LoVo (cell line): ENCODE results near the gene PRMT7.

Source experiments
- DNase-seq: peaks from one replicate; pipeline ENCODE4 v3.0.0-alpha.2; 2016; ENCODE audit warnings: low spot score

Gene PRMT7

DNA sequence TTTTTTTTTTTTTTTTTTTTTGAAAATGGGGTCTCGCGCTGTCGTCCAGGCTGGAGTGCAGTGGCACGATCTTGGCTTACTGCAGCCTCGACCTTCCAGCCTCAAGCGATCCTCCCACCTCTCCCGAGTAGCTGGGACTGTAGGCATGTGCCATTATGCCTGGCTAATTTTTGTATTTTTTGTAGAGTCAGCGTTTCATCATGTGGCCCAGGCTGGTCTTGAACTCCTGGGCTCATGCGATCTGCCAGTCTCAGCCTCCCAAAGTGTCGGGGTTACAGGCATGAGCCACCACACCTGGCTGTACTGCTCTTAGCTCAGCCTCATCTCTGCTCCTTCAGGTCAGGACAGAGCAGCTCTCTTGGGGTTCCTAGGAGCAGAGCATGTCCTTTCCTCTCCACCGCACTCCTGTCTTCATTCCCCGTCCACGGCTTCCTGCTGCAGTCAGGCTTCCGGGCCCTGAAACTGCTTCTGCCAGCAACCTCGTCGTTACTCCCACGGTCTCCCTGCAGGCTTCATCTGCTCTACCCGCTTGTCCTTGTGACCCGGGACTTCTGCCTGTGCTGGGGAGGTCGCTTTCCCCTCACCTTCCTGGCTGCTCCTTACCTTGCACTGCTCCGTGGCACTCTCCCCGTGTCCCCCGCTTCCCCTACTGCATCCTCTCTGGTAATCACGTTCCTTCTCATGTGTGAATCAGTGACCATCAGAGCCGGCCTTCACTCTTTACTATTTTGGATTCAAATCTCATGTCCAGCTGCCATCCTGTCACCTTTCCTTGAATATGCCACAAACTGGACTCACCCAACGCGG is 38.0 kb downstream of the PRMT7 start:
- DNase-seq = no peak

DNA sequence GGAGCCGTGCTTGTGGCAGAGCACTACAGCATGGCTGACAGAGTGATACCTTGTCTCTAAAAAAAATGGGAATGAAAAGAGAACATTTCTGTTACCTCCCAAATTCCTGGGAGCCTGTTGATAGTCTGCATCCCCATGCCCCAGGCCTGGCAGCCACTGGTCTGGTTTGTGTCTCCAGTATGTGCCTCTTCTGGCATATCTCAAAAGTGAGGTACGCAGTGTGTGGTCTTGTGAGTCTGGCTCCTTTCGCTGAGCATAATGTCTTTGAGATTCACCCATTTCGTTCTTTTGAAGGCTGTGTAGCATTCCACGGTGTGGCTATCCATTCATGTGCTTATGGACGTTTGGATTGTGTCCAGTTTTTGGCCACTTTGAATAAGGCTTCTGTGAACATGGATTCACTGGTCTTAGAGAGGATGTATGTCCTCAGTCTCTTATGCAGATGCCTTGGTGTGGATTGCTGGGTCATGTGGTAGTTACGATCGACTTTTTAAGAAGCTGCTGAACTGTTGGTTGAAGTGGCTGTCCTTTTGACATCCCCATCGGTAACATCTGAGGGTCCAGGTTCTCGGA is 39.1 kb downstream of the PRMT7 start:
- DNase-seq = no peak

DNA sequence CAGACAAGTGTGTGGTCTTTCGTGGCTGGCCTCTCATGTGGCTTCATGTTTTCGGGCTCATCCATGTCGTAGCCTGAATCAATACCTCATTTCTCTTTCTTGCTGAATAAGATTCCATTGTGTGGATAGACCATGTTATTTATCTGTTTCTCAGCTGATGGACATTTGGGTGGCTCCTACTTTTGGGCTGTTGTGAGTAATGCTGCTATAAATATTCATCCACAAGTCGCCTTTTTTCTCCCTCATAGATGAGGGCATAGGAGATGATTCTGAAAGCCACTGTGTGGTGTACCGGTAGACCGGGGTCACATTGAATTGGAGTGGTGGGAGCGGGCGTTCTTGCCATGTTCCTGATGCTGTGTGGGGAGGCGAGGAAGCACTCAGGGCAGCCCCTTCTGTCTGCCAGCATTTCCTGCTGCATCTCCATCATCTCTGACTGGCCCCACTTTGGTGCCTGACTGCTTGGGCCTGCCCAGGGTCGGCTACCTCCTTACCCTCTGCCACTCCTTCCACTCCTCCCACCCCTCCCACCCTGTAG is 40.1 kb downstream of the PRMT7 start:
- no peak for DNase-seq

DNA sequence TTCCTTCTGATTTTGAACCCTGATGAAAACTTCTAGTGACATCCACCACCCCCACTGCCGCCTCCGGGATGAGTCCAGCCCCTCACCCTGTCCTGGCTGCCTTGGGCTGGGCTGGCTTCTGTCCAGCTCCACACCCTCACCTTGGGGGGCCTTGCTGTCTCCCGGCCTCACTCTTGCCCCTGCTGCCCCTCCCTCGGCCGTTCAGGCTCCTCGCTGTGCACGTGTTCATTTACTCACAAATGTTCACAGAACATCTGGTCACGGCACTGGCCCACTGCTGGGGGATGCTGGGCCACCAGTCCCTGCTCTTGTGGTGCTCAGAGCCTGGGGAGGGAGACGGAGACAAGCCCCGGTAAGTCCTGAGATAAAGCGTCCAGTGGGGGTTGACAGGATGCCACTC is 40.6 kb downstream of the PRMT7 start:
- DNase-seq = no peak

DNA sequence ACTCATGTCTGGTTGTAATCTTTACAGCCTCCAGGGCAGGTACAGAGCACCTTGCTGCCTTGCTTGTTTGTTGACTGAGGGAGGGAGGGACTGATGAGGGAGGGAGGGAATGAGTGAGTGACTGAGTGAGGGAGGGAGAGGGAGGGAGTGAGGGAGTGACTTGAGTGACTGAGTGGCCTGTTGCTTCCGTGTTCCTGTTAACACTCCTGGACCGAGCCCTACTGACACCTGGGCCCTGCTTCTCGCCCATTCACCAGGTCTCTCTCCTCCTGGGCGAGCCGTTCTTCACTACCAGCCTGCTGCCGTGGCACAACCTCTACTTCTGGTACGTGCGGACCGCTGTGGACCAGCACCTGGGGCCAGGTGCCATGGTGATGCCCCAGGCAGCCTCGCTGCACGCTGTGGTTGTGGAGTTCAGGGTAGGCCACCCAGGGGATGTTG is 41.2 kb downstream of the PRMT7 start:
- no peak for DNase-seq

DNA sequence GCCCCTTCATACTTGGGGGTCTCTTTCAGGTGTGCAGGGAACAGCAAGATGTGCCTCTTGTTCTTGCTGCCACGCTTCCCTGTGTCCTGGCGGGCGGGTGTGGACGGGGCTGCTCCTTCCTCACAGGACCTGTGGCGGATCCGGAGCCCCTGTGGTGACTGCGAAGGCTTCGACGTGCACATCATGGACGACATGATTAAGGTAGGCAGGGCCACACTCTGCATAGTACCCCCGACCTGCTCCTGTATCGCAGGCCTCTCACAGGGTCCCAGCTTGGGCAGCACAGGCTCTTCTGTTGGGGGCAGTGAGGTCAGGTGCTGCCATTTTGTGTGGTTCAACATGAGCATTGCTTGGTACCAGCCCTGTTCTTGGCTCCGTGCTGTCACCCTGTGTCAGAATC is 42.5 kb downstream of the PRMT7 start:
- no peak for DNase-seq

DNA sequence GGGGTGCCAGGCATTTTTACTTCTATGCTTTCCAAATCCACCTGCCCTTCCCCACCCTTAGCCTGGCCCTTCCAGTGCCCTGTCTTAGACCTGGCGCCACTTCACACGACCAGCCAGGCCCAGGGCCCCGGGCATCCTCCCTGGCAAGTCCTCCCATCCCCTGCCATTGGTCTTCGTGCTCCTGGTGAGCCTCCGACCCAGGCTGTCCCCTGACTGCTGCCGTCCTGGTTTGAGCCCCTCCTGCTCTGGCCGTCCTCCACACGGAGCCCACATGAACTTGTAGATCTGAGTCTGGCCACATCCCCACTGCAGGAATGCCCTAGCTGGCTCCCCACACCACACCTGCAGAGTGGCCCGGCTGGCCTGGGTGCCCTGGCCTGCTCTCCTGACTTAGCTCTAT is 44.0 kb downstream of the PRMT7 start:
- no peak for DNase-seq

DNA sequence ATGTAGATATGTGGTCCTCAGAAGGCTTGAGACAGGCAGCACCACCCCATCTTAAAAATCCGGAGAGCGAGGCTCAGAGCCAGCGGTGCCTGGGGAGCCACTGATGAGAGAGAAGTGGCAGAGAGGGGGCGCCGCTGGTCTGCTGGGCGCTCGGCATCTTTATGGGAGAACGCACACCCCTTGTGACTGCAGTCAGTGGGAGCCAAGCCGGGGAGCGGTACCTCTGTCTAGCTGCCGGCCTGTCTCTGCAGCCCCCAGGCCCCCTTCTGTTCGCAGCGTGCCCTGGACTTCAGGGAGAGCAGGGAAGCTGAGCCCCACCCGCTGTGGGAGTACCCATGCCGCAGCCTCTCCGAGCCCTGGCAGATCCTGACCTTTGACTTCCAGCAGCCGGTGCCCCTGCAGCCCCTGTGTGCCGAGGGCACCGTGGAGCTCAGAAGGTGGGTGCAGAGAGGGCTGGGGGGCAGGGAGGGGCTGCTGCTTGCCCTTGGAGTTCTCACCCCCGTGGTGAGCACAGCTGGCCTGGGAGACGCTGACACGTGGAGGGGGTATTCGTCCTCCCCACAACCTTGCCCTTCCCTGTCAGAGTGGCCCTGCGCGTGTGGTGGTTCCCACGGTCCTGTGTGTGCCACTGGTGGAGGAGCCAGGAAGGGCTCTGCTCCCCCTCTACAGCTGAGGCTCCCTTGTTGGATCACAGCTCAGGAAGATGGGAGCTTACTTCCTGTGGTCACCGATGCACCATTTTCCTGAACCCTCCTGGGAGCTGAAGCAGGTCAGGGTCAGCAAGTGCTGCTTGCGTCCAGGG is 44.8 kb downstream of the PRMT7 start:
- DNase-seq = no peak

DNA sequence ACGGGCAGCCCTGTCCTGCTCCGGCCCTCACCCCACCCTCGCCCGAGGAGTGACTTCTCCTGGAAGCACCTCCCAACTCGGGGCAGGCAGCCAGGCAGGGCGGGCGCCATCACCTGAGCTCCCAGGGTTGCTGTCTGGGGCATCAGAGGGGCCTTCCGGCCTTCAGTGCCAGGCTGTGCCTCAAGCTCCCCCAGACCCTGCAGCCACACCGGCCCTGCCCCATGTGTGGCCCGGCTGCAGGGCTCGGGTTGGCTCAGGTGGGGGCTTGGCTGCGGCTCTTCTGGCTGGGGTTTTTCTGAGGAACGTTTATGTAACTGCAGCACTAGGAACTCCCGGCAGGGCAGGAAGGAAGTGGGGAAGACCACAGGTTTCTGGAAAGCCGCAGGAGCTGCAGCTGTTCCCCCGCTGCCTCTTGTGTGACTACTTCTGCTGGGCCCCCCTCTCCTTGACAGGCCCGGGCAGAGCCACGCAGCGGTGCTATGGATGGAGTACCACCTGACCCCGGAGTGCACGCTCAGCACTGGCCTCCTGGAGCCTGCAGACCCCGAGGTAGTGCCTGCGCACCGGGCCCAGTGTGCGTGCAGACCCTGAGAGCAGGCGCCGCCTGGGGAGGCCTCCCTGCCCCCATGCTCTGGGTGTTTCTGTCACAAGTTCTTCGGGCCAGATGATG is 45.6 kb downstream of the PRMT7 start:
- no peak for DNase-seq

DNA sequence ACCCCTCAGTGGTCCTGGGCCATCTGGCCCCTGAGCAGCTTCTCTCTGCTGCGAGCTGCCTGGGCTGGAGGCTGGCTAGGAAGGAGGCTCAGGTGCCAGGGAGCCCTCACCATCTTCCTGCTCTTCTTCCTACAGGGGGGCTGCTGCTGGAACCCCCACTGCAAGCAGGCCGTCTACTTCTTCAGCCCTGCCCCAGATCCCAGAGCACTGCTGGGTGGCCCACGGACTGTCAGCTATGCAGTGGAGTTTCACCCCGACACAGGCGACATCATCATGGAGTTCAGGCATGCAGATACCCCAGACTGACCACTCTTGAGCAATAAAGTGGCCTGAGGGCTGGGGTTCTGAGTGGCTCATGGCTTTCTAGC is 46.1 kb downstream of the PRMT7 start:
- DNase-seq = no peak

DNA sequence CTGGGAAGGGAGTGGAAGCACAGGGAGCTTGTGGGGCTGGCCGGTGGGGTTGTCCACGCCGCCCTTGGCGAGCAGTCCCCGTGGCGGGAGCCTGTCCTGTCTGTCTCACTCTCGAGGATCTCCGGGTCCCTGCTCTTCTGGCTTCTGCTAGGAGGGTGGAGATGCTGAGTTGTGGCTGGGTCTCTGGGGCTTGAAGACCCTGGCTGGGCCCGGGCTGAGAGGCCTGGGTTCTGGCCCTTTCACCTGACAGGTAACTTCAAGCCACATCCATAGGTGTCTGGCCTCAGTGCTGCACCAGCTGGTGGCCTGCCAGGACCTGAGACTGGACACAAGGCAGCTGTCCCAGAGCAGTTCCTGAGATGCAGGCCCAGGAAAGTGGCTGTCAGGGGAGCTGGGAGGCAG is 46.7 kb downstream of the PRMT7 start:
- no peak for DNase-seq

DNA sequence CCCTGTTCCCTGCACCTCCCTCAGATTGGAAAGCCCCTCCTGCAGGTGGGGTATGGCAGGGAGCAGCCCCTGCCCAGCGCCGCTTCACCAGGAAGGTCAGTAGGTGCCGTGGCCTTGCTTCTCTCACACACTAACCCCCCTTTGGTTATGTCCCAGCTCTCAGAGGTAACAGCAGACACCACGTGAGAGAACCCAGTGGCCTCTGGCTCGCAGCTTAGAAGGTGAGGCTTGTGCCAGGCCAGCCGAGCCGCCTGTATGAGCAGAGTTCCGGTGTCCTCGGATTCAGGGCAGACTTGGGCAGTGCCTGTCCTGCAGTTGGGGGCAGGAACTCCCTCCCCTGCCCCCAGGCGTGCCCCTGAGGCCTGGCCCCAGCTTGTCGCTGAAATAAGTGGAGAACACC is 47.1 kb downstream of the PRMT7 start:
- DNase-seq = no peak

DNA sequence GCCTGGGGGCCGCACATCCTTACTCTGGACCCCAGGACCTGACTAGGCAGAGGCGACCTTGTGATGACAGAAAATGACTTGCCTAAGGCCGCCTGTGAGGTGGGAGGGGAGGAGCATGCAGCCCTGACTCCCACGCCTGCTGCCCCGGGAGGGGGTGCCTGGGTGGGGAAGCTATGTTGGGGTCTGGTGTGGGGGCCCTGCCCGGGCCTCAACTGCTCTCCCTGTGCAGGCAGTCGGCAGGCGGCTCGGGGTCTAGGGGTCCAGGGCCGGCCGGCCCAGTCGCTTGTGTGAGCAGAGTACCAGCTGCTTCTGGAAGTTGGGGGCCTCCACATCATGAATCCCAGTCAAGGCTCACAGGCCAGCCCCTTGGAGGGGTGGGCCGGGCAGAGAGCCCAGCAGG is 48.1 kb downstream of the PRMT7 start:
- no peak for DNase-seq

DNA sequence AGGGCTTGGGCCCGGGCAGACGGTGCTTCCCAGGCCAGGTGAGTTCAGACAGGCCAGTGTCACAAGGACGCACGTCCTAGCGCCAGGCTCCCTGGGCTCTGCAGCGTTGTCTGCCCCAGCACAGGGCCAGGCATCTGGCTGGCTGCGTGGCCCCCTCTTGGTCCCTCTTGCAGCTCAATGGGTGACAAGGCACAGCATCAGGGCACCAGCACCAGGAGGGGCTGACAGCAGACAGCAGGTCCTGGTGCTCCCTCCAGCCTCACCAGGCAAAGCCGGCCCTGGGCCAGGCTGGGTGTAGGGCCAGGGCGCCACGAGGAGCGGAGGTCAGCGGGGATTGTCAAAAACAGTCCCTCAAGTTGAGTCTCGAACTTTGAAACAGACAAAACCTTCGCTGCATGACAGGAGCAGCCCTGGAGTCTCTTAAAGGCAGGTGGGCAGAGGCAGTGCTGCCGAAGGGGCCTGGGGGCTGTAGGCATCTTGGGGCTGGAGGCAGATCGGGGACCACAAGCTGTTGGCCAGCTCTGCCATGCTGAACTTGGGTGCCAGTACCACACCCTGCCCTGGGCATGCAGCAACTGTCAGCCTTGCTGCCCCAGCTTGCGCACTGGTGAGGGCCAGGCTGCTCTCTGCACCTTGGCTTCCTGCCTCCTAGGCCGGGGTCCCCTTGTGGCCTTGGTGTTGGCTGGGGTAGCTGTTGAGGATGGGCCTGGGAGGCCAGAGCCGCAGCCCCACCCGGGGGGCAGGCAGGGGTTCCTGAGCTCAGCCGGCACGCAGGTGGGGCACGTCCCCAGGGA is 48.8 kb downstream of the PRMT7 start:
- no peak for DNase-seq

DNA sequence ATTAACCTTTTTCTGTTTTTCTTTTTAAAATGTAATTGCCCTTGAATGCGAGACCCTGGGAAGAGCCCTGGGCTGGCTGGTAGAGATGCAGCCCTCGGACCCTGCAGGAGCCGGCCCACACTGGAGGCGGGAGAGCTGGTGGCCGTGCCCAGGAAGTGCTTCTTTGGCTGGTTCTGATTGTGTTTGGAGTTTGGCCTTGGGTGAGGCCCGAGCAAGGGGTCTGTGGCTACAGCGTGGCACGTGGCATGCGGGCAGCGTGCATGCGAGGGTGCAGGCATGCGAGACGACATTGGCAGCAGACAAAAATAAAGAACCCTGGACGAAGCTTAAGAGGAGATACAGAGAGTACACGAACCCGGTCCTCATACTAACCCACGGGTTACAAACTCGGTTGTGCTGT is 49.7 kb downstream of the PRMT7 start:
- DNase-seq = no peak

DNA sequence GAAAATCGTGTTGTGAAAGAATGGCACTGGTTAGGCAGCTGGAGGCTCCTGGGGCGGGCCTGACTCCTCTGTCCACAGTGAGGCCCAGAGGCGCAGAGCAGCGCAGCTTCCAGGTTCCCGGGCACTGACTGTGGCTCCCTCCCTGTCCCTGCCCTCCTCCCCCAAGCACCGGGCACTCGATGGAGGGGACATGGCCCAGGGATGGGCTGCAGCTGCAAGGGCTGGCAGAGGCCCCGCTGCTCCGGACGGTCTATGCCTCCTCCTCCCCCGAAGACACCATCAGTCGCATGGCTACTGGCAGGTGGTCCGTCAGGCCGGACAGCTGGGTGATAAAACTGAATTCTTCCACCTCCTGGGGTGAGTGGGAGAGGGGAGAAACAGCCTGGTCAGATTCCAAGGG is 50.1 kb downstream of the PRMT7 start:
- no peak for DNase-seq

DNA sequence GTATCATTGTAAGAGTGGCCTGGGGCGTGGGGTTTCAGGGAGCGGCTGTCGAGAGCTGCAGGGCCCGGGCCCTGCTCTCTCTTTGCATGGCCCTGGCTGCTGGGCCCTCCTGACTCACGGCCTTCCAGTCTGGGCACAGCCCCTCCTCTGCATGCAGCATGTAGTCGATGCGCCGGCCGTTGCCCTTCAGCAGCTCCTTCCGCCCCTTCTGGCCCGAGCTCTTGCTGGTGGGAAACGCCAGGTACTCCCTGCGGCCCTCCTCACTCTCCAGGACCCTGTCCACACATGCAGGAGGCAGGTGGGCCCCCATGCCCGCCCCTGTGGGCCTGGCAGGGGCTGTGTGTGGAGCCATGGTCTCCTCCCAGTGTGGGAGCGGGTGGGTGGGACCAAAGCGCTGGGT is 50.7 kb downstream of the PRMT7 start:
- DNase-seq = no peak

DNA sequence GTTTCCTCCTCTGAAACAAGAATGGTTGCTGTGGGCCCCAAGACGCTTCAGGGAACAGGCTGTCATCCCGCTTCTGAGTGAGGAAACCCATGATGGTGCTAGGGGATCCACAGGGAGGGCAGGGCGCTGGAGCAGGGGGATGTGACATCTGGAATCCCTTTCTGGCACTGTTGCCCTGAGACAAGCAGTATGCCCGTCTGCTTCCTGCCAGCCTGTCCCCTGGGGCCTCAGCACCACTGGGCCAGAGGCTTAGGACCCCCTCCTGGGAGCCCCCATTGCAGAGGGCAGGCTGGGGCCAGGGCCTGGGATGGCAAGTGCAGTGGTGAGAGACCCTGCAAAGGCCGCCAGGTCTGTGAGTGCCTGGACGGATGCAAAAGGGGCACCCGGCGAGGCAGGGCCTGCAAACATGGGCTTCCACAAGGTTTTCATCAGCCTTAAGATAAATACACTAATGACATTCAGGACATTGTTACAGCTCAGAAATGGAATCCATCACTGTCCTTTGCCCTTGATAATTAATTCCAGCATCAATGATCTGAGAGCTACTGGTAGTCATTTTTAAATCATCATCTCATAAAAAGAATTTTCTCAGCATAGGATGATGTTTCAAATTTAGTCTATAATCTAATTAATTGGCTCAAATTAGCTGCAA is 51.6 kb downstream of the PRMT7 start:
- DNase-seq = no peak

DNA sequence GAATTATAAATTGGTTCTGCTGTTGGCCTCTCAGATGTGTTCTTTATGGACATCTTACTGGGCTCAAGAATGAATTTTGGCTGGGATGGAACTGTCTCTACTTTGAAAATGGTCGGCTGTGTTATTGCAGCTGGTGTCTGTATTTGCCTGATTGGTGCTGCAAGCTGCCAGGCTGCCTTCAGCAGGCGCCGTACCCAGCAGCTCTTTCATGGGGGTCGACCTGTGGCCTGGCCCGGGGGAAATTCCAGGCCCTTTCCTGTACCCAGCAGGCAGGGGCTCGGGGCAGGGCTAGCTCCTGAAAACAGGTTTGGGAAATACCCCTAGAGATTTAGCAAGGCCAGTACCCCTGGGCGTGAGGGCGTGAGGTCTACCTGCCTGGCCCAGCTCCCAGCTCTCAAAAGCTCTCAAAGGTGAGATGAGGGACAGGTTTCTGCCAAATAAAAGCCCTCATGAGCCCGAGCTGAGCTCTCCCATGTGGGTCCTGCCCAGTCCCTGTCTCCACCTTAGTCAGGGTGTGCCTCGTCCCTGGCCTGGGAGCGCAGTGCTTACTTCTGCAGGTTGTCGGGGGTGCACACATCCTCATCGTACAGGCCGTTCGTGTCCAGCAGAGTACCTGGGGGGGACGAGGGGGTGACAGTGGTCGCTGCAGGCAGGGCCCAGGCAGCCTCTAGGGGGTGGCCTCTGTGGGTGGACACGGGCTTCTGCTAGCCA is 52.3 kb downstream of the PRMT7 start:
- DNase-seq = no peak
